Neural progenitor cell (in vitro differentiated cells): Measurements from ENCODE around the gene GH1.
"Not testable (repeated sequence)": the region's sequence is repeated elsewhere in the genome, so short reads cannot be mapped to it uniquely, and the experiment has no call there.

Experiments used
- EZH2 ChIP-seq: fragments of 200-600 bp; sonication (generic); IDR thresholded peaks from 2 replicates; pipeline ENCODE4 v1.6.1; 2017; ENCODE audit warnings: antibody characterized with exemption, mild to moderate bottlenecking, moderate library complexity
- EZH2phosphoT487 ChIP-seq: fragments of 200-600 bp; sonication (generic); IDR thresholded peaks from 2 replicates; pipeline ENCODE4 v1.6.1; 2017; ENCODE audit warnings: antibody characterized with exemption
- TF ChIP-seq, protein P1 (sequence below): fragments of 200-600 bp; sonication (generic); IDR thresholded peaks from 2 replicates; pipeline ENCODE4 v1.5.1; 2017; ENCODE audit warnings: antibody characterized with exemption, mild to moderate bottlenecking

- TF ChIP-seq, protein P1, sequence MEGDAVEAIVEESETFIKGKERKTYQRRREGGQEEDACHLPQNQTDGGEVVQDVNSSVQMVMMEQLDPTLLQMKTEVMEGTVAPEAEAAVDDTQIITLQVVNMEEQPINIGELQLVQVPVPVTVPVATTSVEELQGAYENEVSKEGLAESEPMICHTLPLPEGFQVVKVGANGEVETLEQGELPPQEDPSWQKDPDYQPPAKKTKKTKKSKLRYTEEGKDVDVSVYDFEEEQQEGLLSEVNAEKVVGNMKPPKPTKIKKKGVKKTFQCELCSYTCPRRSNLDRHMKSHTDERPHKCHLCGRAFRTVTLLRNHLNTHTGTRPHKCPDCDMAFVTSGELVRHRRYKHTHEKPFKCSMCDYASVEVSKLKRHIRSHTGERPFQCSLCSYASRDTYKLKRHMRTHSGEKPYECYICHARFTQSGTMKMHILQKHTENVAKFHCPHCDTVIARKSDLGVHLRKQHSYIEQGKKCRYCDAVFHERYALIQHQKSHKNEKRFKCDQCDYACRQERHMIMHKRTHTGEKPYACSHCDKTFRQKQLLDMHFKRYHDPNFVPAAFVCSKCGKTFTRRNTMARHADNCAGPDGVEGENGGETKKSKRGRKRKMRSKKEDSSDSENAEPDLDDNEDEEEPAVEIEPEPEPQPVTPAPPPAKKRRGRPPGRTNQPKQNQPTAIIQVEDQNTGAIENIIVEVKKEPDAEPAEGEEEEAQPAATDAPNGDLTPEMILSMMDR: not testable (repeated sequence)
- not testable (repeated sequence) for TF ChIP-seq EZH2phosphoT487, EZH2
Observed at GRCh38 chr17:63918789-63919305, at the start of gene GH1.
